Immature natural killer cell (primary cell): ENCODE measurements around the gene NEK6. TPM values are rescaled to one million over a fixed set of nuclear protein-coding genes. Genes with fewer than 3 reads are reported as not detected.

Source experiments
- DNase-seq, 3 donors: peaks; one replicate each; pipeline ENCODE4 v3.0.0; 2022; ENCODE audit warnings: mixed read lengths in 1 of 3
- H3K27ac Mint-ChIP-seq, 6 donors: one replicate each; pipeline ENCODE4 v1.8.0; 2020; ENCODE audit warnings: mixed read lengths in 6 of 6, mild to moderate bottlenecking in 5 of 6, inconsistent platforms in 4 of 6, moderate library complexity in 3 of 6
- H3K27me3 Mint-ChIP-seq, 3 donors: one replicate each; pipeline ENCODE4 v1.8.0; 2020 to 2021; ENCODE audit warnings: low read depth in 3 of 3, mild to moderate bottlenecking in 3 of 3, mixed read lengths in 3 of 3, moderate library complexity in 3 of 3, inconsistent platforms in 1 of 3
- H3K36me3 Mint-ChIP-seq, 3 donors: one replicate each; pipeline ENCODE4 v1.8.0; 2020; ENCODE audit warnings: mixed read lengths in 3 of 3, inconsistent platforms in 2 of 3, mild to moderate bottlenecking in 2 of 3
- H3K4me1 Mint-ChIP-seq, 2 donors: one replicate each; pipeline ENCODE4 v1.8.0; 2020; ENCODE audit warnings: inconsistent platforms in 2 of 2, mild to moderate bottlenecking in 2 of 2, mixed read lengths in 2 of 2, moderate library complexity in 1 of 2
- H3K4me3 Mint-ChIP-seq, 5 donors: one replicate each; pipeline ENCODE4 v1.8.0; 2020; ENCODE audit warnings: mild to moderate bottlenecking in 5 of 5, mixed read lengths in 5 of 5, inconsistent platforms in 3 of 5, moderate library complexity in 3 of 5
- H3K9me3 Mint-ChIP-seq, 6 donors: one replicate each; pipeline ENCODE4 v1.8.0; 2020; ENCODE audit warnings: mild to moderate bottlenecking in 6 of 6, mixed read lengths in 6 of 6, inconsistent platforms in 4 of 6, moderate library complexity in 3 of 6
- polyA plus RNA-seq, 3 donors: library from polyadenylated mRNA; unstranded; fragments of 300-500 nt; fragmentation: Illumina TruSeq; gene quantifications; one replicate each; pipeline ENCODE4 v1.2.3, GENCODE V29; 2021

Gene NEK6
- polyA plus RNA-seq, 3 donors from 2014 or later: 8.8 to 18.0 (median 13.8) TPM

GRCh38 chr9:124364141-124364540 lies 106.4 kb downstream of the NEK6 start:
- Mint-ChIP-seq H3K4me3 (no peak overlapping the region), H3K36me3 (peaks cover 0 to 5% (median 0%) of the 10 kb centered on the region in 3 donors), H3K27ac (no peak overlapping the region), H3K4me1 (peaks cover 31 to 84% of the 10 kb centered on the region in 2 donors), H3K27me3 (peaks cover 0 to 5% (median 0%) of the 10 kb centered on the region in 3 donors), H3K9me3 (no peaks in the 10 kb centered on the region)
- no peak for DNase-seq

- no peaks in the 10 kb centered on the region for H3K9me3 Mint-ChIP-seq
- H3K36me3 Mint-ChIP-seq: peaks cover 0 to 5% (median 0%) of the 10 kb centered on the region in 3 donors
- H3K4me1 Mint-ChIP-seq: peaks cover 34 to 84% of the 10 kb centered on the region in 2 donors
- peak overlapping the region in 2 of 6 donors; percentile 40 to 71 for H3K27ac Mint-ChIP-seq
- H3K4me3 Mint-ChIP-seq: no peak overlapping the region
- peaks cover 0 to 5% (median 0%) of the 10 kb centered on the region in 3 donors for H3K27me3 Mint-ChIP-seq
- DNase-seq: no peak
Measured at GRCh38 chr9:124365036-124365435, 107.3 kb downstream of the NEK6 start.

- Mint-ChIP-seq H3K27me3 (peaks cover 0 to 6% (median 0%) of the 10 kb centered on the region in 3 donors), H3K27ac (peak overlapping the region in 2 of 6 donors; percentile 38 to 58), H3K36me3 (peaks cover 0 to 5% (median 0%) of the 10 kb centered on the region in 3 donors), H3K9me3 (no peaks in the 10 kb centered on the region), H3K4me3 (no peak overlapping the region), H3K4me1 (peaks cover 26 to 83% of the 10 kb centered on the region in 2 donors)
- DNase-seq: no peak
Measured at GRCh38 chr9:124366476-124367220, 108.9 kb downstream of the NEK6 start.

GRCh38 chr9:124368692-124369091 lies 110.9 kb downstream of the NEK6 start:
- H3K27me3 Mint-ChIP-seq: peaks cover 0 to 6% (median 0%) of the 10 kb centered on the region in 3 donors
- no peaks in the 10 kb centered on the region for H3K9me3 Mint-ChIP-seq
- no peak overlapping the region for H3K4me3 Mint-ChIP-seq
- peaks cover 27 to 87% of the 10 kb centered on the region in 2 donors for H3K4me1 Mint-ChIP-seq
- peaks cover 0 to 6% (median under 1%) of the 10 kb centered on the region in 3 donors for H3K36me3 Mint-ChIP-seq
- DNase-seq: no peak
- peak overlapping the region in 1 of 6 donors; percentile 11 for H3K27ac Mint-ChIP-seq

- DNase-seq: no peak
- Mint-ChIP-seq H3K27me3 (peaks cover 0 to 6% (median 0%) of the 10 kb centered on the region in 3 donors), H3K27ac (peak overlapping the region in 2 of 6 donors; percentile 10 to 11), H3K4me3 (no peak overlapping the region), H3K36me3 (peaks cover 0 to 9% (median 5%) of the 10 kb centered on the region in 3 donors), H3K4me1 (peaks cover 25 to 84% of the 10 kb centered on the region in 2 donors), H3K9me3 (no peaks in the 10 kb centered on the region)
Measured at GRCh38 chr9:124369231-124369797, 111.6 kb downstream of the NEK6 start.

GRCh38 chr9:124370896-124371582 lies 113.3 kb downstream of the NEK6 start:
- H3K27ac Mint-ChIP-seq: no peak overlapping the region
- peaks cover 24 to 79% of the 10 kb centered on the region in 2 donors for H3K4me1 Mint-ChIP-seq
- DNase-seq: no peak
- H3K4me3 Mint-ChIP-seq: no peak overlapping the region
- peaks cover 0 to 7% (median 5%) of the 10 kb centered on the region in 3 donors for H3K36me3 Mint-ChIP-seq
- H3K27me3 Mint-ChIP-seq: peaks cover 0 to 1% (median 0%) of the 10 kb centered on the region in 3 donors
- H3K9me3 Mint-ChIP-seq: no peaks in the 10 kb centered on the region

- DNase-seq: no peak
- Mint-ChIP-seq H3K4me3 (no peak overlapping the region), H3K9me3 (no peaks in the 10 kb centered on the region), H3K27me3 (peaks cover 0 to 1% (median under 1%) of the 10 kb centered on the region in 3 donors), H3K4me1 (peaks cover 21 to 78% of the 10 kb centered on the region in 2 donors), H3K27ac (no peak overlapping the region), H3K36me3 (peaks cover 0 to 7% (median 5%) of the 10 kb centered on the region in 3 donors)
Measured at GRCh38 chr9:124372038-124372437, 114.3 kb downstream of the NEK6 start.

GRCh38 chr9:124373386-124373785 lies 115.6 kb downstream of the NEK6 start:
- peaks cover 0 to 7% (median 5%) of the 10 kb centered on the region in 3 donors for H3K36me3 Mint-ChIP-seq
- no peak overlapping the region for H3K4me3 Mint-ChIP-seq

GRCh38 chr9:124373851-124374250 lies 116.1 kb downstream of the NEK6 start:
- Mint-ChIP-seq H3K27me3 (peaks cover 0 to 2% (median 1%) of the 10 kb centered on the region in 3 donors), H3K4me1 (peaks cover 20 to 78% of the 10 kb centered on the region in 2 donors), H3K4me3 (no peak overlapping the region), H3K9me3 (no peaks in the 10 kb centered on the region), H3K27ac (no peak overlapping the region), H3K36me3 (peaks cover 0 to 7% (median 5%) of the 10 kb centered on the region in 3 donors)
- DNase-seq: no peak

More at GRCh38 chr9:124373386-124373785, 115.6 kb downstream of the NEK6 start:
- peaks cover 0 to 2% (median 1%) of the 10 kb centered on the region in 3 donors for H3K27me3 Mint-ChIP-seq
- H3K4me1 Mint-ChIP-seq: peaks cover 23 to 78% of the 10 kb centered on the region in 2 donors
- no peak for DNase-seq
- no peaks in the 10 kb centered on the region for H3K9me3 Mint-ChIP-seq
- no peak overlapping the region for H3K27ac Mint-ChIP-seq

- H3K27ac Mint-ChIP-seq: no peak overlapping the region
- H3K9me3 Mint-ChIP-seq: no peaks in the 10 kb centered on the region
- H3K4me1 Mint-ChIP-seq: peaks cover 12 to 72% of the 10 kb centered on the region in 2 donors
- no peak for DNase-seq
- peaks cover 0 to 2% (median 0%) of the 10 kb centered on the region in 3 donors for H3K27me3 Mint-ChIP-seq
- no peak overlapping the region for H3K4me3 Mint-ChIP-seq
- peaks cover 0 to 10% (median 5%) of the 10 kb centered on the region in 3 donors for H3K36me3 Mint-ChIP-seq
Measured at GRCh38 chr9:124375726-124376125, 118.0 kb downstream of the NEK6 start.

- peak overlapping the region in 2 of 6 donors; percentile 26 to 60 for H3K27ac Mint-ChIP-seq
- DNase-seq: no peak
Measured at GRCh38 chr9:124376329-124376728, 118.6 kb downstream of the NEK6 start.

GRCh38 chr9:124377551-124378406 lies 120.0 kb downstream of the NEK6 start:
- H3K36me3 Mint-ChIP-seq: peaks cover 0 to 12% (median 5%) of the 10 kb centered on the region in 3 donors
- no peak overlapping the region for H3K4me3 Mint-ChIP-seq
- H3K9me3 Mint-ChIP-seq: no peaks in the 10 kb centered on the region
- H3K27me3 Mint-ChIP-seq: peaks cover 0 to 2% (median 0%) of the 10 kb centered on the region in 3 donors
- H3K4me1 Mint-ChIP-seq: peaks cover 15 to 63% of the 10 kb centered on the region in 2 donors
- DNase-seq: no peak
- H3K27ac Mint-ChIP-seq: peak overlapping the region in 1 of 6 donors; percentile 26

More at GRCh38 chr9:124376329-124376728, 118.6 kb downstream of the NEK6 start:
- peaks cover 13 to 71% of the 10 kb centered on the region in 2 donors for H3K4me1 Mint-ChIP-seq
- no peak overlapping the region for H3K4me3 Mint-ChIP-seq
- peaks cover 0 to 2% (median 0%) of the 10 kb centered on the region in 3 donors for H3K27me3 Mint-ChIP-seq
- H3K36me3 Mint-ChIP-seq: peaks cover 0 to 10% (median 5%) of the 10 kb centered on the region in 3 donors
- no peaks in the 10 kb centered on the region for H3K9me3 Mint-ChIP-seq
